HL-60 (cell line): ENCODE measurements around the gene POLR1H.

Experiments
- DNase-seq, 2 experiments: peaks; one replicate each; pipeline ENCODE4 v3.0.0-alpha.2; 2010 to 2020; ENCODE audit warnings: low read depth in 1 of 2, low spot score in 1 of 2
- H3K27ac ChIP-seq: fragments of 250-450 bp; sonication (Bioruptor Pico); replicated peaks from 2 replicates; pipeline ENCODE4 v1.5.1; 2020; ENCODE audit warnings: mild to moderate bottlenecking, moderate library complexity
- H3K27me3 ChIP-seq: fragments of 250-450 bp; sonication (Bioruptor Pico); 2 replicates; pipeline ENCODE4 v1.5.1; 2021; ENCODE audit warnings: mild to moderate bottlenecking, moderate library complexity; ENCODE audit not compliant: insufficient read depth, poor library complexity, severe bottlenecking
- H3K4me3 ChIP-seq: replicated peaks from 2 replicates; pipeline ENCODE4 v1.5.1; 2011; ENCODE audit warnings: mild to moderate bottlenecking, control low read depth, low read length; ENCODE audit not compliant: insufficient read depth
- GABPA ChIP-seq: IDR thresholded peaks from 2 replicates; pipeline ENCODE4 v1.6.1; 2012; ENCODE audit warnings: low read depth
- POLR2AphosphoS5 ChIP-seq: IDR thresholded peaks from 2 replicates; pipeline ENCODE4 v1.6.1; 2012; ENCODE audit warnings: low read depth
- SPI1 ChIP-seq: IDR thresholded peaks from 2 replicates; pipeline ENCODE4 v1.6.1; 2012; ENCODE audit warnings: low read depth, mild to moderate bottlenecking, borderline replicate concordance
- TF ChIP-seq, protein P1 (sequence below): IDR thresholded peaks from 2 replicates; pipeline ENCODE4 v1.6.1; 2012; ENCODE audit warnings: low read depth; ENCODE audit not compliant: insufficient replicate concordance
- TF ChIP-seq, protein P2 (sequence below): IDR thresholded peaks from one replicate; pipeline ENCODE4 v1.5.1; 2011; ENCODE audit warnings: low read length, control low read depth, inconsistent platforms; ENCODE audit not compliant: insufficient read depth

Gene POLR1H

DNA sequence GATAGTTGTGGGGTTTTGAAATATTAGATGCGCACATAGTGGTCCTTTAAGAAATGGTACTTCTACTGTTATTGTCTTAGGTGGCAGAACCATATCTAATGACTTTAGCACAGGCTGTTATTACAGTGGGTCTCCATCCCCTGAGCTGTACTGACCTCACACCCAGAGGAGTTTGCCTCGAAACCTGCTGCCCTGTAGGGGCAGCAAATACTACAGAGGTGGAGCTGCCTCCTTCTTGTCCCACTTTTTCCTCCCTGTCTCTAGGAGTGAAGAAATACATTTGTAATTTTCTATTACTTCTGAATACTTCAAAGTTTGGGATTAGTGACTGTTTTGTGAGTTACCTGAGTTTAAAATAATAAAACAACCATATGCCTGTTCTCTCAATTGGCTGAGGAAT lies 43.6 kb downstream of the POLR1H start:
- TF ChIP-seq, protein P1, sequence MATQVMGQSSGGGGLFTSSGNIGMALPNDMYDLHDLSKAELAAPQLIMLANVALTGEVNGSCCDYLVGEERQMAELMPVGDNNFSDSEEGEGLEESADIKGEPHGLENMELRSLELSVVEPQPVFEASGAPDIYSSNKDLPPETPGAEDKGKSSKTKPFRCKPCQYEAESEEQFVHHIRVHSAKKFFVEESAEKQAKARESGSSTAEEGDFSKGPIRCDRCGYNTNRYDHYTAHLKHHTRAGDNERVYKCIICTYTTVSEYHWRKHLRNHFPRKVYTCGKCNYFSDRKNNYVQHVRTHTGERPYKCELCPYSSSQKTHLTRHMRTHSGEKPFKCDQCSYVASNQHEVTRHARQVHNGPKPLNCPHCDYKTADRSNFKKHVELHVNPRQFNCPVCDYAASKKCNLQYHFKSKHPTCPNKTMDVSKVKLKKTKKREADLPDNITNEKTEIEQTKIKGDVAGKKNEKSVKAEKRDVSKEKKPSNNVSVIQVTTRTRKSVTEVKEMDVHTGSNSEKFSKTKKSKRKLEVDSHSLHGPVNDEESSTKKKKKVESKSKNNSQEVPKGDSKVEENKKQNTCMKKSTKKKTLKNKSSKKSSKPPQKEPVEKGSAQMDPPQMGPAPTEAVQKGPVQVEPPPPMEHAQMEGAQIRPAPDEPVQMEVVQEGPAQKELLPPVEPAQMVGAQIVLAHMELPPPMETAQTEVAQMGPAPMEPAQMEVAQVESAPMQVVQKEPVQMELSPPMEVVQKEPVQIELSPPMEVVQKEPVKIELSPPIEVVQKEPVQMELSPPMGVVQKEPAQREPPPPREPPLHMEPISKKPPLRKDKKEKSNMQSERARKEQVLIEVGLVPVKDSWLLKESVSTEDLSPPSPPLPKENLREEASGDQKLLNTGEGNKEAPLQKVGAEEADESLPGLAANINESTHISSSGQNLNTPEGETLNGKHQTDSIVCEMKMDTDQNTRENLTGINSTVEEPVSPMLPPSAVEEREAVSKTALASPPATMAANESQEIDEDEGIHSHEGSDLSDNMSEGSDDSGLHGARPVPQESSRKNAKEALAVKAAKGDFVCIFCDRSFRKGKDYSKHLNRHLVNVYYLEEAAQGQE = no peak
- Histone ChIP-seq H3K4me3 (no peak overlapping the region), H3K27ac (no peak overlapping the region), H3K27me3 (peaks cover 35% of the 10 kb centered on the region)
- no peak for DNase-seq

DNA sequence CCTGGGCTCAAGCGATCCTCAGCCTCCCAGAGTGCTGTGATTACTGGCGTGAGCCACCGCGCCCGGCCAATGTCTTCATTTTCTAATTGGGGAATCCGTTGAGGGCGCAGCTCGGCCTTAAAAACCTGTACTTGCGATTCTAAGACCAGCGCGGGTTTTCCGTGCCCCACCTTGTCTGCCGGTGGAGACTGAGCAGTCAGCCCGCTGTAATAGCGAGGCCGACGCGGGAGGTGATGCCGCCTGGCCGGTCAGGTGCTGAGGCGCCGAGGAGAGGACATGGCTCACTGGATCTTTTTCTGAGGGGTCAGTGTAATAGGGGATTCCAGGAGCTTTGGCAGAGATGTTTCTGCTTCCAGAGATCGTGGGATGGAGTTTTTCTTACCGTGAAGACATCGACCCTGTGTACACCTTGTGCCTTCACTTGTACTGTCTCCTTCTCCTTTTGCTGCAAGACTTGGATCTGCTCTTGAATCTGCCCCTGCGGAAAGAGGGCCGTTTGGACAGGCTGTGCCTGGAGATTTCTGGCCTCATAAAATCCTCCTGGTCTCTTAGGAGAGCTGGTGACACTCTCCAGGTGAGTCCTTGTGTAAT lies 50.3 kb downstream of the POLR1H start:
- DNase-seq = no peak
- no peak for TF ChIP-seq POLR2AphosphoS5
- no peak for TF ChIP-seq SPI1
- no peak for TF ChIP-seq GABPA
- TF ChIP-seq, protein P2, sequence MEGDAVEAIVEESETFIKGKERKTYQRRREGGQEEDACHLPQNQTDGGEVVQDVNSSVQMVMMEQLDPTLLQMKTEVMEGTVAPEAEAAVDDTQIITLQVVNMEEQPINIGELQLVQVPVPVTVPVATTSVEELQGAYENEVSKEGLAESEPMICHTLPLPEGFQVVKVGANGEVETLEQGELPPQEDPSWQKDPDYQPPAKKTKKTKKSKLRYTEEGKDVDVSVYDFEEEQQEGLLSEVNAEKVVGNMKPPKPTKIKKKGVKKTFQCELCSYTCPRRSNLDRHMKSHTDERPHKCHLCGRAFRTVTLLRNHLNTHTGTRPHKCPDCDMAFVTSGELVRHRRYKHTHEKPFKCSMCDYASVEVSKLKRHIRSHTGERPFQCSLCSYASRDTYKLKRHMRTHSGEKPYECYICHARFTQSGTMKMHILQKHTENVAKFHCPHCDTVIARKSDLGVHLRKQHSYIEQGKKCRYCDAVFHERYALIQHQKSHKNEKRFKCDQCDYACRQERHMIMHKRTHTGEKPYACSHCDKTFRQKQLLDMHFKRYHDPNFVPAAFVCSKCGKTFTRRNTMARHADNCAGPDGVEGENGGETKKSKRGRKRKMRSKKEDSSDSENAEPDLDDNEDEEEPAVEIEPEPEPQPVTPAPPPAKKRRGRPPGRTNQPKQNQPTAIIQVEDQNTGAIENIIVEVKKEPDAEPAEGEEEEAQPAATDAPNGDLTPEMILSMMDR = no peak
- TF ChIP-seq, protein P1 = no peak
- no peak overlapping the region for H3K4me3 ChIP-seq
- H3K27ac ChIP-seq = no peak overlapping the region
- H3K27me3 ChIP-seq = peaks cover 19% of the 10 kb centered on the region

DNA sequence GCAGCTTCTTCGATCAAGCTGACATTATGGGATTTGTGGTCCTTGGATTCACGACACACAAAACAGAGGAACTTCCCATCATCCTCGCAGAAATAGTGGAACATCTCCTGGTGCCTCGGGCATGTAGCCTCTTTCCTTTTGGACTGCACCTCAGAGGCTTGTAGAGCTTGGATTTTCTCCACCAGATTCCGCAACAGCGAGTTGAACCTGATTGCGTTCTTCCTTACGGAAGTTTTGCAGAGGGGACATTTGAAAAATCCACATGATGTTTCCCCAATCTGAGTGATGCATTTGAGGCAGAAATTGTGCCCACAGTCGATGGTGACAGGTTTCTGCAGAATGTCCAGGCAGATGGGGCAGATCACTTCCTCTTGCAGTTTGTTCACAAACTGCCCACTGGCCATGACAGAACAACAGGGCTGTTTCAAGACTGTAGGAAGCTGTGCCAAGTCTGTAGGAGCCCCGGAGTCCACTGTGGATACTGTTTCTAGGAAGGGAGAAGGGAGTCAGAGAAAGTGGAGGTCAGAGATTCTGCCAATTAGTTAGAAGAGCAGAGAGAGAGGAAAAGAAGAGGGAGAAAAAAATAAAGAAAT lies 51.4 kb downstream of the POLR1H start:
- H3K27me3 ChIP-seq = peaks cover 19% of the 10 kb centered on the region
- no peak overlapping the region for H3K27ac ChIP-seq
- no peak for TF ChIP-seq SPI1
- no peak for TF ChIP-seq POLR2AphosphoS5
- TF ChIP-seq, protein P1 = no peak
- TF ChIP-seq GABPA = no peak
- TF ChIP-seq, protein P2 = no peak
- no peak overlapping the region for H3K4me3 ChIP-seq
- DNase-seq = no peak
